H1 (cell line): Measurements from ENCODE around the gene MYL6. TPM values are rescaled to one million over a fixed set of nuclear protein-coding genes. Genes with fewer than 3 reads are reported as not detected.

Experiments used
- CTCF ChIA-PET: fragments of 300-600 bp; sonication (Branson Sonifier 250); formaldehyde crosslinking; loops from one replicate; lab custom pipeline; 2021; ENCODE audit not compliant: partially characterized antibody; lab: Charles Lee
- POLR2A ChIA-PET: fragments of 300-600 bp; sonication (Branson Sonifier 250); formaldehyde crosslinking; loops from one replicate; lab custom pipeline; 2021; ENCODE audit warnings: inconsistent platforms; ENCODE audit not compliant: partially characterized antibody; lab: Charles Lee
- DNase-seq, 2 experiments: peaks; one replicate each; pipeline versions ENCODE4 v3.0.0 to v3.0.0-alpha.2; 2010 to 2022; ENCODE audit warnings: low spot score in 2 of 2, low read depth in 1 of 2, mixed read lengths in 1 of 2
- FAIRE-seq: peaks from 2 replicates; lab custom pipeline; 2011; peaks lifted over from hg19 to GRCh38; lab: Jason Lieb, UNC
- H2AFZ ChIP-seq: 2 replicates; pipeline ENCODE4 v1.8.1; 2012; ENCODE audit warnings: low read length, inconsistent platforms
- H2AK5ac ChIP-seq: 2 replicates; pipeline ENCODE4 v1.6.1; 2013; ENCODE audit warnings: low read depth, low read length
- H2BK120ac ChIP-seq: replicated peaks from 2 replicates; pipeline ENCODE3; 2013; ENCODE audit warnings: low read depth, low read length, inconsistent platforms
- H2BK12ac ChIP-seq: 2 replicates; pipeline ENCODE4 v1.6.1; 2013; ENCODE audit warnings: low read depth, low read length
- H2BK15ac ChIP-seq: 2 replicates; pipeline ENCODE4 v1.6.1; 2013; ENCODE audit warnings: low read length
- H2BK20ac ChIP-seq: 2 replicates; pipeline ENCODE4 v1.6.1; 2013; ENCODE audit warnings: low read length
- H2BK5ac ChIP-seq: 2 replicates; pipeline ENCODE4 v1.6.1; 2013; ENCODE audit warnings: low read depth, low read length
- H3K14ac ChIP-seq: 2 replicates; pipeline ENCODE4 v1.6.1; 2013; ENCODE audit warnings: inconsistent platforms; ENCODE audit not compliant: insufficient read length
- H3K18ac ChIP-seq: 2 replicates; pipeline ENCODE4 v1.6.1; 2013; ENCODE audit warnings: low read length; ENCODE audit errors: extremely low read depth
- H3K23ac ChIP-seq: 2 replicates; pipeline ENCODE4 v1.6.1; 2013; ENCODE audit warnings: inconsistent platforms; ENCODE audit not compliant: insufficient read length
- H3K23me2 ChIP-seq: 2 replicates; pipeline ENCODE4 v1.6.1; 2013; ENCODE audit warnings: low read depth, low read length
- H3K27ac ChIP-seq: 2 replicates; pipeline ENCODE4 v1.6.1; 2011; ENCODE audit warnings: low read depth, low read length, inconsistent platforms
- H3K27me3 ChIP-seq, 4 experiments: replicated peaks in 1 of 4; 1 replicate in 1 of 4; 2 replicates in 3 of 4; pipeline versions ENCODE4 v1.6.1 to v1.8.1; 2011 to 2013; ENCODE audit warnings: low read length in 3 of 4, mild to moderate bottlenecking in 3 of 4, inconsistent platforms in 2 of 4, mixed read lengths in 2 of 4, moderate library complexity in 1 of 4; ENCODE audit not compliant: control insufficient read depth in 3 of 4, insufficient read depth in 3 of 4; ENCODE audit errors: extremely low read depth in 1 of 4
- H3K36me3 ChIP-seq, 4 experiments: 2 replicates each; pipeline versions ENCODE4 v1.6.1 to v1.8.1; 2011 to 2013; ENCODE audit warnings: mild to moderate bottlenecking in 4 of 4, low read length in 3 of 4, moderate library complexity in 2 of 4, control low read depth in 1 of 4, inconsistent platforms in 1 of 4; ENCODE audit not compliant: insufficient read depth in 4 of 4, control insufficient read depth in 2 of 4
- H3K4ac ChIP-seq: replicated peaks from 2 replicates; pipeline ENCODE3; 2013; ENCODE audit warnings: low read length, low read depth, mixed read lengths, inconsistent platforms; ENCODE audit not compliant: insufficient read length
- H3K4me1 ChIP-seq, 4 experiments: replicated peaks in 1 of 4; 1 replicate in 1 of 4; 2 replicates in 3 of 4; pipeline versions ENCODE4 v1.6.1 to v1.8.1; 2011 to 2013; ENCODE audit warnings: low read length in 3 of 4, inconsistent platforms in 2 of 4, mixed read lengths in 1 of 4; ENCODE audit not compliant: insufficient read depth in 4 of 4, control insufficient read depth in 3 of 4
- H3K4me2 ChIP-seq, 2 experiments: 2 replicates each; pipeline versions ENCODE4 v1.6.1 to v1.8.1; 2011 to 2013; ENCODE audit warnings: low read depth in 2 of 2, low read length in 2 of 2, control low read depth in 1 of 2, inconsistent platforms in 1 of 2, mild to moderate bottlenecking in 1 of 2; ENCODE audit not compliant: insufficient read depth in 1 of 2
- H3K4me3 ChIP-seq, 4 experiments: fragments of 200-600, 300-600 bp in 1 of 4; sonication (generic), shearing (Covaris generic), sonication (Bioruptor Twin) in 1 of 4; 2 replicates each; pipeline versions ENCODE4 v1.5.1 to v1.8.1; 2011 to 2016; ENCODE audit warnings: low read length in 4 of 4, low read depth in 3 of 4, control low read depth in 2 of 4, inconsistent platforms in 2 of 4, mild to moderate bottlenecking in 2 of 4, mixed read lengths in 1 of 4, moderate library complexity in 1 of 4; ENCODE audit not compliant: insufficient read depth in 2 of 4; ENCODE audit errors: extremely low read depth in 1 of 4
- H3K56ac ChIP-seq: replicated peaks from 2 replicates; pipeline ENCODE3; 2013; ENCODE audit warnings: low read depth, mild to moderate bottlenecking, mixed read lengths, low read length, inconsistent platforms; ENCODE audit not compliant: insufficient read length
- H3K79me1 ChIP-seq: 2 replicates; pipeline ENCODE4 v1.6.1; 2013; ENCODE audit warnings: low read depth, low read length, control low read depth
- H3K79me2 ChIP-seq, 2 experiments: 2 replicates each; pipeline versions ENCODE4 v1.6.1 to v1.8.1; 2012 to 2013; ENCODE audit warnings: low read length in 2 of 2, mild to moderate bottlenecking in 2 of 2, inconsistent platforms in 1 of 2; ENCODE audit not compliant: insufficient read depth in 2 of 2, control insufficient read depth in 1 of 2
- H3K9ac ChIP-seq, 4 experiments: replicated peaks in 1 of 4; 1 replicate in 1 of 4; 2 replicates in 3 of 4; pipeline versions ENCODE4 v1.6.1 to v1.8.1; 2011 to 2013; ENCODE audit warnings: low read depth in 3 of 4, low read length in 3 of 4, control low read depth in 2 of 4, mild to moderate bottlenecking in 2 of 4, moderate library complexity in 2 of 4, inconsistent platforms in 1 of 4; ENCODE audit errors: extremely low read depth in 1 of 4
- H3K9me3 ChIP-seq, 2 experiments: 2 replicates each; pipeline versions ENCODE4 v1.6.1 to v1.8.1; 2012 to 2013; ENCODE audit warnings: mild to moderate bottlenecking in 2 of 2, moderate library complexity in 2 of 2, control low read depth in 1 of 2, inconsistent platforms in 1 of 2, low read depth in 1 of 2, low read length in 1 of 2, mixed read lengths in 1 of 2; ENCODE audit not compliant: insufficient read depth in 2 of 2
- H4K20me1 ChIP-seq, 2 experiments: replicated peaks in 1 of 2; 2 replicates each; pipeline versions ENCODE3 to v1.8.1; 2011 to 2013; ENCODE audit warnings: inconsistent platforms in 2 of 2, low read length in 2 of 2, mild to moderate bottlenecking in 1 of 2; ENCODE audit not compliant: insufficient read depth in 2 of 2, control insufficient read depth in 1 of 2
- H4K5ac ChIP-seq: 2 replicates; pipeline ENCODE4 v1.6.1; 2013; ENCODE audit warnings: low read length, low read depth, mixed read lengths, inconsistent platforms; ENCODE audit not compliant: insufficient read length
- H4K8ac ChIP-seq: 2 replicates; pipeline ENCODE4 v1.8.0; 2013; ENCODE audit warnings: mild to moderate bottlenecking, moderate library complexity, low read length, inconsistent platforms; ENCODE audit not compliant: insufficient read depth; ENCODE audit errors: extremely low read depth
- H4K91ac ChIP-seq: replicated peaks from 2 replicates; pipeline ENCODE3; 2013; ENCODE audit warnings: low read length, mixed read lengths, inconsistent platforms; ENCODE audit not compliant: insufficient read length
- BACH1 ChIP-seq: IDR thresholded peaks from 2 replicates; pipeline ENCODE4 v1.6.1; 2012; ENCODE audit warnings: low read length, improper control_type of control experiment
- CHD1 ChIP-seq: IDR thresholded peaks from 2 replicates; pipeline ENCODE4 v1.6.1; 2012; ENCODE audit warnings: low read depth, low read length, improper control_type of control experiment
- EZH2 ChIP-seq: fragments of 200-600 bp; sonication (generic); IDR thresholded peaks from 2 replicates; pipeline ENCODE4 v1.7.1; 2012; ENCODE audit warnings: low read depth, mild to moderate bottlenecking, moderate library complexity, low read length, inconsistent platforms; ENCODE audit not compliant: severe bottlenecking
- HDAC6 ChIP-seq: IDR thresholded peaks from one replicate; pipeline ENCODE4 v1.7.1; 2012; ENCODE audit warnings: low read depth, mild to moderate bottlenecking, inconsistent platforms, low read length, moderate library complexity
- KDM4A ChIP-seq: IDR thresholded peaks from one replicate; pipeline ENCODE4 v1.7.1; 2012; ENCODE audit warnings: low read depth, mild to moderate bottlenecking, moderate library complexity, low read length, inconsistent platforms; ENCODE audit not compliant: severe bottlenecking
- POLR2AphosphoS5 ChIP-seq: IDR thresholded peaks from 2 replicates; pipeline ENCODE4 v1.6.1; 2011; ENCODE audit warnings: low read depth, low read length
- RAD21 ChIP-seq, 2 experiments: IDR thresholded peaks in 1 of 2; conservative IDR thresholded peaks in 1 of 2; 2 replicates each; pipeline ENCODE4 v1.6.1; 2011; ENCODE audit warnings: low read depth in 2 of 2, low read length in 2 of 2, improper control_type of control experiment in 1 of 2, inconsistent platforms in 1 of 2, mild to moderate bottlenecking in 1 of 2, moderate library complexity in 1 of 2
- TCF12 ChIP-seq: IDR thresholded peaks from 2 replicates; pipeline ENCODE4 v1.6.1; 2011; ENCODE audit warnings: low read depth, mild to moderate bottlenecking, low read length
- WGBS, 2 experiments: shearing (Covaris generic) in 1 of 2; methylation state at CpG; one replicate each; pipeline versions ENCODE4 v1.1.6 to v1.1.7; 2013 to 2015; ENCODE audit warnings: low lambda C conversion rate in 2 of 2, mixed read lengths in 2 of 2, inconsistent platforms in 1 of 2, low coverage in 1 of 2, missing lambda C conversion rate in 1 of 2; ENCODE audit not compliant: insufficient replicate concordance in 2 of 2, insufficient coverage in 1 of 2, insufficient read length in 1 of 2; ENCODE audit errors: extremely low coverage in 1 of 2, missing lambda C conversion rate in 1 of 2; 5-methylcytosine and 5-hydroxymethylcytosine counted together
- polyA plus RNA-seq, 7 experiments: library from polyadenylated mRNA; depleted of rRNA in 3 of 7; stranded (reverse) in 5 of 7; unstranded in 2 of 7; fragments of >200 nt in 5 of 7; fragments of 200-250 nt in 2 of 7; gene quantifications; 1 replicate in 5 of 7; 2 replicates in 1 of 7; 4 replicates in 1 of 7; pipeline versions ENCODE4 v1.2.1 to v1.2.3, GENCODE V29; 2011 to 2013; ENCODE audit warnings: missing spikeins in 2 of 7, mixed read lengths in 2 of 7
- total RNA-seq: library from RNA; stranded (reverse); fragmentation: NEBNext Ultra II Directional; extraction: Animal tissue kit (Norgen Biotek cat#: 25700); gene quantifications from 2 replicates; pipeline ENCODE4 v1.2.1, GENCODE V29; 2021
- TF ChIP-seq, protein P1 (sequence below): IDR thresholded peaks from 2 replicates; pipeline ENCODE4 v1.6.1; 2012; ENCODE audit warnings: low read length, inconsistent platforms

The MYL6 gene
- total and polyA plus RNA-seq, 2 of the 8 experiments (the other 6 are each of a cell fraction or from before 2014, with no cell fraction given): 1,130 to 2,279 TPM

DNA sequence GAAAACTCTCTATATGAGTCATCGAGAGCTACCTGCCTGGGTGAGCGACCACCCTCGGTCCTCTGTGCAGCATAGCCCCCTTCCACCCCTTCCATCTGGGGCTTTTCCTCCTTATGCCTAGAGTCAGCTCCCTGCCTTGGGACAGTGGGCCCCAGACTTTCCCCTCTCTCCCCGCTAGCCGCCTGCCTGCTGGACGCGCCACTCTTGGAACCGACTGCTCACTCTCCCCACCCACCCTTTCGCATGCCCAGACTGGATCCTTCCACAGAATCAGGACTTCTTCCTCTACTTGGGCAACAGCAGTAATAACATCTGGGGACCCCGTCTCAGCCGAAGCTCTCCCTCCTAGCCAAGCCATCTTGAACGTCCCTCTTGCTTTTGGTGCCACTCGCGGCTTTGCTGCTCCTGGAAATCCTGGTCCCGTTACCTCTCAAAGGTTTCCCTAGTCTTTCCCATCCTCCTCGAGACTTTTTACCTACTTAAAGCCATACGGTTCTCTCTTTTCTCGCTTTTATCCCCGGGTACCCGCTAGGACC lies 29.4 kb upstream of the MYL6 start:
- H4K8ac ChIP-seq: peak overlapping the region; percentile 96; the same call in 1 of the 2 replicates
- H3K79me1 ChIP-seq: no peaks in the 10 kb centered on the region
- H4K5ac ChIP-seq: peak overlapping the region; percentile 72
- H3K4me2 ChIP-seq: peak overlapping the region; percentile 96 to 98
- TF ChIP-seq KDM4A (peak; percentile 45), BACH1 (no peak), EZH2 (no peak), HDAC6 (no peak), TCF12 (no peak), RAD21 (IDR thresholded peaks at IDR 0.05 in 1 of 2, conservative IDR thresholded peaks at IDR 0.05 in 1 of 2; ENCODE audit: low read depth in 2 of 2, low read length in 2 of 2) (no peak), CHD1 (0 out of 2 replicates have a peak, but pooled peaks have one; percentile 35), POLR2AphosphoS5 (0 out of 2 replicates have a peak, but pooled peaks have one; percentile 19)
- TF ChIP-seq, protein P1, sequence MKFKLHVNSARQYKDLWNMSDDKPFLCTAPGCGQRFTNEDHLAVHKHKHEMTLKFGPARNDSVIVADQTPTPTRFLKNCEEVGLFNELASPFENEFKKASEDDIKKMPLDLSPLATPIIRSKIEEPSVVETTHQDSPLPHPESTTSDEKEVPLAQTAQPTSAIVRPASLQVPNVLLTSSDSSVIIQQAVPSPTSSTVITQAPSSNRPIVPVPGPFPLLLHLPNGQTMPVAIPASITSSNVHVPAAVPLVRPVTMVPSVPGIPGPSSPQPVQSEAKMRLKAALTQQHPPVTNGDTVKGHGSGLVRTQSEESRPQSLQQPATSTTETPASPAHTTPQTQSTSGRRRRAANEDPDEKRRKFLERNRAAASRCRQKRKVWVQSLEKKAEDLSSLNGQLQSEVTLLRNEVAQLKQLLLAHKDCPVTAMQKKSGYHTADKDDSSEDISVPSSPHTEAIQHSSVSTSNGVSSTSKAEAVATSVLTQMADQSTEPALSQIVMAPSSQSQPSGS: no peak
- TF ChIP-seq, all 59 proteins: peak for 3
- peaks cover 0 to 2% of the 10 kb centered on the region in 2 experiments for H4K20me1 ChIP-seq
- H2BK120ac ChIP-seq: no peak overlapping the region
- H3K23ac ChIP-seq: no peak overlapping the region
- H3K27me3 ChIP-seq: no peaks in the 10 kb centered on the region
- FAIRE-seq (no peak), DNase-seq (no peak)
- peak overlapping the region; percentile 48 for H4K91ac ChIP-seq
- peak overlapping the region; percentile 93; the same call in 1 of the 2 replicates for H2BK15ac ChIP-seq
- H3K4me1 ChIP-seq: peaks cover 0 to 13% (median 5%) of the 10 kb centered on the region in 4 experiments; a peak in 5 of 7 replicates
- peak overlapping the region; percentile 22; the same call in 1 of the 2 replicates for H2BK12ac ChIP-seq
- H3K23me2 ChIP-seq: peaks cover 12% of the 10 kb centered on the region
- H3K9me3 ChIP-seq: no peaks in the 10 kb centered on the region; a peak in 1 of 4 replicates
- H3K14ac ChIP-seq: peak overlapping the region; percentile 20
- peaks cover 0 to 10% of the 10 kb centered on the region in 2 experiments; a peak in 1 of 4 replicates for H3K79me2 ChIP-seq
- 2% methylated on average over 18 of the region's 20 CpGs; no CpG with 5 or more reads in 1 of the 2 experiments for WGBS, 2 experiments
- ChIA-PET CTCF (interaction anchor here (0.5 to 5.4 kb wide), 12 partner anchors 9 to 1325 kb away, joined by 3 to 46 read pairs (median 6); partner anchors contain the start of genes SMARCC2 and ZC3H10), POLR2A (interaction anchor here (0.9 to 5.3 kb wide), 13 partner anchors 7 to 138 kb away, joined by 3 to 161 read pairs (median 5); partner anchors contain the start of genes COQ10A, MYL6B, PA2G4 and RNF41)
- peak overlapping the region; percentile 79 to 95 (median 90) for H3K4me3 ChIP-seq
- peak overlapping the region; percentile 66 for H3K4ac ChIP-seq
- peak overlapping the region; percentile 89; the same call in 1 of the 2 replicates for H2AK5ac ChIP-seq
- H2AFZ ChIP-seq: peak overlapping the region; percentile 3; the same call in 1 of the 2 replicates
- H3K36me3 ChIP-seq: peaks cover 11 to 34% (median 28%) of the 10 kb centered on the region in 4 experiments
- H3K9ac ChIP-seq: peak overlapping the region; percentile 92 to 93 (median 92)
- peak overlapping the region; percentile 63 for H3K56ac ChIP-seq
- H3K18ac ChIP-seq: peak overlapping the region; percentile 85; the same call in 1 of the 2 replicates
- no peak overlapping the region for H2BK20ac ChIP-seq
- peak overlapping the region; percentile 90 for H2BK5ac ChIP-seq
- peak overlapping the region; percentile 88 for H3K27ac ChIP-seq
